IMR-90 (cell line): ENCODE results near the gene SLC52A3. TPM values are rescaled to one million over a fixed set of nuclear protein-coding genes. Genes with fewer than 3 reads are reported as not detected.

ENCODE experiments used
- ATAC-seq: fragments of 200-7000 bp; cut with Tn5 transposase; 2 replicates; pipeline ENCODE4 v1.9.1; 2020; ENCODE audit warnings: low read depth, mild to moderate bottlenecking, moderate library complexity
- BruUV-seq: library from RNA; stranded (reverse); fragments of 400-500 nt; replicated peaks from 2 replicates; lab custom pipeline; 2021; lab: Mats Ljungman, UMichigan
- CTCF ChIA-PET: fragments of 300-600 bp; formaldehyde crosslinking; extraction: SDS; loops from one replicate; lab custom pipeline; 2021; ENCODE audit warnings: antibody characterized with exemption; lab: Yijun Ruan, JAX
- POLR2A ChIA-PET: fragments of 300-600 bp; sonication (Branson Sonifier 250); formaldehyde crosslinking; loops from one replicate; lab custom pipeline; 2022; ENCODE audit warnings: antibody characterized with exemption; ENCODE audit not compliant: unreplicated experiment; lab: Charles Lee
- DNase-seq: peaks from one replicate; pipeline ENCODE4 v3.0.0; 2013
- H2AFZ ChIP-seq: replicated peaks from 2 replicates; pipeline ENCODE3; 2013; ENCODE audit warnings: low read length, mild to moderate bottlenecking; ENCODE audit not compliant: poor library complexity
- H2AK5ac ChIP-seq: 2 replicates; pipeline ENCODE4 v1.6.1; 2013; ENCODE audit warnings: low read depth, low read length, inconsistent platforms
- H2AK9ac ChIP-seq: replicated peaks from 2 replicates; pipeline ENCODE3; 2013; ENCODE audit warnings: mild to moderate bottlenecking, low read depth, low read length, moderate library complexity; ENCODE audit not compliant: poor library complexity
- H2BK120ac ChIP-seq: 2 replicates; pipeline ENCODE4 v1.6.1; 2013; ENCODE audit warnings: low read depth, low read length, inconsistent platforms
- H2BK15ac ChIP-seq: 3 replicates; pipeline ENCODE4 v1.6.1; 2013; ENCODE audit warnings: low read depth, low read length, inconsistent platforms
- H2BK20ac ChIP-seq: 2 replicates; pipeline ENCODE4 v1.6.1; 2013; ENCODE audit warnings: low read depth, mild to moderate bottlenecking, inconsistent platforms, low read length, moderate library complexity
- H2BK5ac ChIP-seq: 2 replicates; pipeline ENCODE4 v1.6.1; 2013; ENCODE audit warnings: mild to moderate bottlenecking, low read depth, low read length, inconsistent platforms; ENCODE audit not compliant: poor library complexity, severe bottlenecking
- H3K14ac ChIP-seq: replicated peaks from 2 replicates; pipeline ENCODE4 v1.6.1; 2013; ENCODE audit warnings: low read depth, low read length, inconsistent platforms
- H3K18ac ChIP-seq: 2 replicates; pipeline ENCODE4 v1.6.1; 2013; ENCODE audit warnings: low read depth, low read length, control low read depth
- H3K23ac ChIP-seq: 2 replicates; pipeline ENCODE4 v1.6.1; 2013; ENCODE audit warnings: low read depth, low read length, inconsistent platforms
- H3K27ac ChIP-seq: 2 replicates; pipeline ENCODE4 v1.5.1; 2013; ENCODE audit warnings: mild to moderate bottlenecking, control low read depth, low read length; ENCODE audit not compliant: insufficient read depth
- H3K27me3 ChIP-seq: 2 replicates; pipeline ENCODE4 v1.6.1; 2013; ENCODE audit warnings: low read length; ENCODE audit not compliant: control insufficient read depth, insufficient read depth
- H3K36me3 ChIP-seq: 2 replicates; pipeline ENCODE4 v1.6.1; 2013; ENCODE audit warnings: low read length, mixed read lengths; ENCODE audit not compliant: control insufficient read depth, insufficient read depth
- H3K4ac ChIP-seq: 2 replicates; pipeline ENCODE4 v1.6.1; 2013; ENCODE audit warnings: low read depth, low read length, inconsistent platforms
- H3K4me1 ChIP-seq: 2 replicates; pipeline ENCODE4 v1.6.1; 2013; ENCODE audit warnings: low read length, mixed read lengths; ENCODE audit not compliant: control insufficient read depth, insufficient read depth
- H3K4me2 ChIP-seq: 2 replicates; pipeline ENCODE4 v1.6.1; 2013; ENCODE audit warnings: low read depth, mild to moderate bottlenecking, control low read depth, low read length, moderate library complexity
- H3K4me3 ChIP-seq: 2 replicates; pipeline ENCODE4 v1.5.1; 2013; ENCODE audit warnings: low read depth, mild to moderate bottlenecking, control low read depth, low read length, moderate library complexity; ENCODE audit not compliant: insufficient read depth
- H3K56ac ChIP-seq: 2 replicates; pipeline ENCODE4 v1.6.1; 2013; ENCODE audit warnings: low read length, inconsistent platforms; ENCODE audit not compliant: insufficient read depth; ENCODE audit errors: extremely low read depth
- H3K79me1 ChIP-seq, 2 experiments: 2 replicates each; pipeline ENCODE4 v1.6.1; 2013; ENCODE audit warnings: low read length in 2 of 2, inconsistent platforms in 1 of 2, low read depth in 1 of 2
- H3K9ac ChIP-seq: 2 replicates; pipeline ENCODE4 v1.6.1; 2013; ENCODE audit warnings: low read depth, low read length, control low read depth
- H3K9me1 ChIP-seq: 2 replicates; pipeline ENCODE4 v1.6.1; 2013; ENCODE audit warnings: low read length, inconsistent platforms; ENCODE audit not compliant: insufficient read depth
- H3K9me3 ChIP-seq: 2 replicates; pipeline ENCODE4 v1.6.1; 2013; ENCODE audit warnings: low read length; ENCODE audit not compliant: control insufficient read depth, insufficient read depth
- H4K20me1 ChIP-seq: 2 replicates; pipeline ENCODE4 v1.6.1; 2013; ENCODE audit warnings: low read length, inconsistent platforms; ENCODE audit not compliant: insufficient read depth
- H4K5ac ChIP-seq: 2 replicates; pipeline ENCODE4 v1.6.1; 2013; ENCODE audit warnings: mild to moderate bottlenecking, low read depth, low read length, control low read depth
- H4K8ac ChIP-seq, 2 experiments: 2 replicates each; pipeline ENCODE4 v1.6.1; 2013; ENCODE audit warnings: low read depth in 2 of 2, low read length in 2 of 2, control low read depth in 1 of 2, inconsistent platforms in 1 of 2
- H4K91ac ChIP-seq: 2 replicates; pipeline ENCODE4 v1.6.1; 2013; ENCODE audit warnings: low read depth, low read length, inconsistent platforms; ENCODE audit not compliant: insufficient read depth
- BHLHE40 ChIP-seq: fragments of 150-350 bp; IDR thresholded peaks from 2 replicates; pipeline ENCODE4 v1.6.1; 2016; ENCODE audit warnings: mild to moderate bottlenecking, low read depth, low read length
- CEBPB ChIP-seq: IDR thresholded peaks from 2 replicates; pipeline ENCODE4 v1.6.1; 2012; ENCODE audit warnings: low read depth, low read length, improper control_type of control experiment
- FOS ChIP-seq: fragments of 150-350 bp; IDR thresholded peaks from 2 replicates; pipeline ENCODE4 v1.6.1; 2016; ENCODE audit warnings: low read depth, low read length
- MAFK ChIP-seq: IDR thresholded peaks from 2 replicates; pipeline ENCODE4 v1.6.1; 2012; ENCODE audit warnings: low read depth, low read length, improper control_type of control experiment
- MAZ ChIP-seq: IDR thresholded peaks from 2 replicates; pipeline ENCODE4 v1.6.1; 2012; ENCODE audit warnings: low read depth, mild to moderate bottlenecking, low read length, improper control_type of control experiment, moderate library complexity, borderline replicate concordance
- MXI1 ChIP-seq: IDR thresholded peaks from 2 replicates; pipeline ENCODE4 v1.6.1; 2012; ENCODE audit warnings: low read depth, mild to moderate bottlenecking, low read length, moderate library complexity, borderline replicate concordance
- POLR2A ChIP-seq: IDR thresholded peaks from 2 replicates; pipeline ENCODE4 v1.6.1; 2012; ENCODE audit warnings: mild to moderate bottlenecking, low read depth, low read length
- RCOR1 ChIP-seq: IDR thresholded peaks from 2 replicates; pipeline ENCODE4 v1.6.1; 2012; ENCODE audit warnings: mild to moderate bottlenecking, low read length, improper control_type of control experiment; ENCODE audit not compliant: insufficient replicate concordance
- WGBS, 2 experiments: methylation state at CpG; one replicate each; pipeline versions ENCODE4 v1.1.5 to v1.1.7; 2013; ENCODE audit warnings: missing lambda C conversion rate in 2 of 2; ENCODE audit not compliant: insufficient read length in 1 of 2; ENCODE audit errors: extremely low coverage in 2 of 2; 5-methylcytosine and 5-hydroxymethylcytosine counted together
- dilution Hi-C: fragments of 300-500 bp; cut with HindIII; formaldehyde crosslinking; loops from one replicate; pipeline ENCODE4 v1.14.3; 2018; ENCODE audit warnings: low sequenced_read_pairs; ENCODE audit not compliant: unreplicated experiment
- in situ Hi-C: fragments of 300-500 bp; cut with MboI; formaldehyde crosslinking; loops from 3 replicates; pipeline ENCODE4 v1.14.3; 2019; ENCODE audit warnings: low sequenced_read_pairs, inconsistent platforms, mixed read lengths
- intact Hi-C: fragments of 100-400 bp; cut with micrococcal nuclease; formaldehyde crosslinking; loops from 2 replicates; pipeline ENCODE4 v1.10.0; 2022
- polyA plus RNA-seq, 3 experiments: library from polyadenylated mRNA; depleted of rRNA; stranded (reverse); fragments of >200 nt; gene quantifications; 2 replicates each; pipeline ENCODE4 v1.2.3, GENCODE V29; 2012; ENCODE audit warnings: low replicate concordance in 1 of 3
- total RNA-seq: library from RNA; depleted of rRNA; stranded (reverse); fragments of >200 nt; gene quantifications from 2 replicates; pipeline ENCODE4 v1.2.3, GENCODE V29; 2012
- TF ChIP-seq, protein P1 (sequence below): conservative IDR thresholded peaks from 2 replicates; pipeline ENCODE4 v1.5.1; 2012; ENCODE audit warnings: mild to moderate bottlenecking, low read depth, low read length, improper control_type of control experiment
- TF ChIP-seq, protein P2 (sequence below): fragments of 150-350 bp; IDR thresholded peaks from 2 replicates; pipeline ENCODE4 v1.6.1; 2016; ENCODE audit warnings: low read depth, mild to moderate bottlenecking, low read length, moderate library complexity, borderline replicate concordance

SLC52A3 gene
- total and polyA plus RNA-seq, 2 of the 4 experiments (the other 2 are of a cell fraction) = not detected

DNA sequence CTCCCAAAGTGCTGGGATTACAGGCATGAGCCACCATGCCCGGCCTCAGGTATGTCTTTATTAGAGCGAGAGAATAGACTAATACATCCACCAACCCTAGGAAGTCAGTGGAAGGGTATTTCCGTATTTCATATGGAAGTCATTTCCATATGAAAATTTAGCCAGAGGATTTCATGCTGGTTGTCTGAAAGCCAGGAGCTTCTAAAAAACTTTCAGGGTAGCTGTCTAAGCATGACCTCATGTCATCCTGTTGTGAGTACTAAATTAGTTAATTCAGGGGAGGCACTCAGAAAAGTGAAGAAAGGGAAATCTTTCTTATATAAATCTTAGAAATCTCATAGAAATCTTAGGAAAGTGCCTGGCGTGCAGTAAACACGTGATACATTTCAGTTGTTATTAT is 16.5 kb downstream of the SLC52A3 start:
- H2BK5ac ChIP-seq = no peak overlapping the region
- H3K56ac ChIP-seq = no peak overlapping the region
- no peaks in the 10 kb centered on the region for H3K36me3 ChIP-seq
- H3K79me1 ChIP-seq = no peaks in the 10 kb centered on the region
- no peaks in the 10 kb centered on the region for H3K9me1 ChIP-seq
- H3K4ac ChIP-seq = no peak overlapping the region
- no peak overlapping the region for H3K4me2 ChIP-seq
- no peak for DNase-seq
- no CpG with 5 or more reads among the region's 5 CpGs for WGBS, 2 experiments
- no peak overlapping the region for H4K8ac ChIP-seq
- peaks cover 4% of the 10 kb centered on the region for H3K27me3 ChIP-seq
- in situ Hi-C loops (no loop called here), dilution Hi-C loops (no loop called here), intact Hi-C loops (no loop called here)
- H3K18ac ChIP-seq = no peak overlapping the region
- no peak overlapping the region for H3K27ac ChIP-seq
- no peaks in the 10 kb centered on the region for H4K20me1 ChIP-seq
- H2AK5ac ChIP-seq = no peak overlapping the region
- H3K14ac ChIP-seq = no peak overlapping the region
- no peak overlapping the region for H4K5ac ChIP-seq
- no peak overlapping the region for H3K23ac ChIP-seq
- POLR2A ChIA-PET = no interaction called here
- no peak overlapping the region for H3K4me3 ChIP-seq
- H4K91ac ChIP-seq = no peak overlapping the region
- CTCF ChIA-PET = no interaction called here
- no peak for ATAC-seq
- no peak overlapping the region for H2BK15ac ChIP-seq
- no peak overlapping the region for H2AFZ ChIP-seq
- H2AK9ac ChIP-seq = no peak overlapping the region
- H3K4me1 ChIP-seq = no peaks in the 10 kb centered on the region
- TF ChIP-seq RCOR1 = no peak
- TF ChIP-seq, protein P1, sequence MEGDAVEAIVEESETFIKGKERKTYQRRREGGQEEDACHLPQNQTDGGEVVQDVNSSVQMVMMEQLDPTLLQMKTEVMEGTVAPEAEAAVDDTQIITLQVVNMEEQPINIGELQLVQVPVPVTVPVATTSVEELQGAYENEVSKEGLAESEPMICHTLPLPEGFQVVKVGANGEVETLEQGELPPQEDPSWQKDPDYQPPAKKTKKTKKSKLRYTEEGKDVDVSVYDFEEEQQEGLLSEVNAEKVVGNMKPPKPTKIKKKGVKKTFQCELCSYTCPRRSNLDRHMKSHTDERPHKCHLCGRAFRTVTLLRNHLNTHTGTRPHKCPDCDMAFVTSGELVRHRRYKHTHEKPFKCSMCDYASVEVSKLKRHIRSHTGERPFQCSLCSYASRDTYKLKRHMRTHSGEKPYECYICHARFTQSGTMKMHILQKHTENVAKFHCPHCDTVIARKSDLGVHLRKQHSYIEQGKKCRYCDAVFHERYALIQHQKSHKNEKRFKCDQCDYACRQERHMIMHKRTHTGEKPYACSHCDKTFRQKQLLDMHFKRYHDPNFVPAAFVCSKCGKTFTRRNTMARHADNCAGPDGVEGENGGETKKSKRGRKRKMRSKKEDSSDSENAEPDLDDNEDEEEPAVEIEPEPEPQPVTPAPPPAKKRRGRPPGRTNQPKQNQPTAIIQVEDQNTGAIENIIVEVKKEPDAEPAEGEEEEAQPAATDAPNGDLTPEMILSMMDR = no peak
- TF ChIP-seq, protein P2, sequence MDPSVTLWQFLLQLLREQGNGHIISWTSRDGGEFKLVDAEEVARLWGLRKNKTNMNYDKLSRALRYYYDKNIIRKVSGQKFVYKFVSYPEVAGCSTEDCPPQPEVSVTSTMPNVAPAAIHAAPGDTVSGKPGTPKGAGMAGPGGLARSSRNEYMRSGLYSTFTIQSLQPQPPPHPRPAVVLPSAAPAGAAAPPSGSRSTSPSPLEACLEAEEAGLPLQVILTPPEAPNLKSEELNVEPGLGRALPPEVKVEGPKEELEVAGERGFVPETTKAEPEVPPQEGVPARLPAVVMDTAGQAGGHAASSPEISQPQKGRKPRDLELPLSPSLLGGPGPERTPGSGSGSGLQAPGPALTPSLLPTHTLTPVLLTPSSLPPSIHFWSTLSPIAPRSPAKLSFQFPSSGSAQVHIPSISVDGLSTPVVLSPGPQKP = no peak
- TF ChIP-seq BHLHE40 = no peak
- no peak for TF ChIP-seq FOS
- no peak for TF ChIP-seq MXI1
- TF ChIP-seq MAZ = no peak
- no peak for TF ChIP-seq POLR2A
- TF ChIP-seq MAFK = no peak
- no peak for TF ChIP-seq CEBPB
- H3K9me3 ChIP-seq = no peaks in the 10 kb centered on the region
- no peak overlapping the region for H3K9ac ChIP-seq
- no TSS peak for BruUV-seq
- no peak overlapping the region for H2BK20ac ChIP-seq
- H2BK120ac ChIP-seq = no peak overlapping the region
